Activated T-cell treated with anti-CD3 and anti-CD28 coated beads, Interleukin-2, amount 50 U/mL, for 48 hours (primary cell): ENCODE data around the gene SBNO2.
"Not testable (repeated sequence)": the region's sequence is repeated elsewhere in the genome, so short reads cannot be mapped to it uniquely, and the experiment has no call there.

Experiments used
- DNase-seq, 2 experiments: peaks; one replicate each; pipeline ENCODE4 v3.0.0-alpha.2; 2020

SBNO2 gene

DNA sequence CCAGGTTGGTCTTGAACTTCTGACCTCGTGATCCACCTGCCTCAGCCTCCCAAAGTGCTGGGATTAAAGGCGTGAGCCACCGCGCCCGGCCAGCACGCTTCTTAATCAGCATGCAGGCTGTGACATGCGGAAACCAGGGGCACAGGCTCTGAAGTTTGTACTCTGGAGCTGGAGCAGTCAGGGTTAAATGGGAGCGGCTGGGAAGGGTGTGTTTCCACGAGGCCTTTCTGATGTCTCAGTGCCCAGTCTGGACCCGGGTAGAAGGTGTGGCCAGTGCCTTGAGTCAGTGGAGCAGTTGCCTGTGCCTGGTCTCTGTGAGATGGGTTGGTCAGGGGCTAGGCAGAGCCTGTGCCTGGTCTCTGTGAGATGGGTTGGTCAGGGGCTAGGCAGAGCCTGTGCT is 34.8 kb upstream of the SBNO2 start:
- not testable (repeated sequence) for DNase-seq

DNA sequence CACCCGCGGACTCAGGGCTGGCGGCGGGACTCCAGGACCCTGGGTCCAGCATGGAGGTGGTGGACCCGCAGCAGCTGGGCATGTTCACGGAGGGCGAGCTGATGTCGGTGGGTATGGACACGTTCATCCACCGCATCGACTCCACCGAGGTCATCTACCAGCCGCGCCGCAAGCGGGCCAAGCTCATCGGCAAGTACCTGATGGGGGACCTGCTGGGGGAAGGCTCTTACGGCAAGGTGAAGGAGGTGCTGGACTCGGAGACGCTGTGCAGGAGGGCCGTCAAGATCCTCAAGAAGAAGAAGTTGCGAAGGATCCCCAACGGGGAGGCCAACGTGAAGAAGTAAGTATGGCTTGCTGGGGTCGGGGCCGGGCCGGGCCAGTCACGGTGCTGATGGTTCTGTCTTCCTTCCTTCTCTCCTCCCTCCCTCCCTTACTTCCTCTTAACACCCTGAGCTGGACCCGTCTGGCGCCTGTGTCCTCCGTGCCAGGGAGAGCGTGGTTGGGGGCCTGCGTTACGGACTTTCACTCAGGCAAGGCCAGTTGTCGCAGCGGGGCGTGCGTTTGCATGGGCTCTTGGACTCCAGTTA is 32.9 kb upstream of the SBNO2 start:
- peak; percentile 62 for DNase-seq

DNA sequence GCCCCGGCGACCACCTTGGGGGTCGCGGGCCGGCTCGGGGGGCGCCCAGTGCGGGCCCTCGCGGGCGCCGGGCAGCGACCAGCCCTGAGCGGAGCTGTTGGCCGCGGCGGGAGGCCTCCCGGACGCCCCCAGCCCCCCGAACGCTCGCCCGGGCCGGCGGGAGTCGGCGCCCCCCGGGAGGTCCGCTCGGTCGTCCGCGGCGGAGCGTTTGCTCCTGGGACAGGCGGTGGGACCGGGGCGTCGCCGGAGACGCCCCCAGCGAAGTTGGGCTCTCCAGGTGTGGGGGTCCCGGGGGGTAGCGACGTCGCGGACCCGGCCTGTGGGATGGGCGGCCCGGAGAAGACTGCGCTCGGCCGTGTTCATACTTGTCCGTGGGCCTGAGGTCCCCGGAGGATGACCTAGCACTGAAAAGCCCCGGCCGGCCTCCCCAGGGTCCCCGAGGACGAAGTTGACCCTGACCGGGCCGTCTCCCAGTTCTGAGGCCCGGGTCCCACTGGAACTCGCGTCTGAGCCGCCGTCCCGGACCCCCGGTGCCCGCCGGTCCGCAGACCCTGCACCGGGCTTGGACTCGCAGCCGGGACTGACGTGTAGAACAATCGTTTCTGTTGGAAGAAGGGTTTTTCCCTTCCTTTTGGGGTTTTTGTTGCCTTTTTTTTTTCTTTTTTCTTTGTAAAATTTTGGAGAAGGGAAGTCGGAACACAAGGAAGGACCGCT is 32.2 kb upstream of the SBNO2 start:
- peak in 1 of 2 experiments; percentile 49 for DNase-seq

DNA sequence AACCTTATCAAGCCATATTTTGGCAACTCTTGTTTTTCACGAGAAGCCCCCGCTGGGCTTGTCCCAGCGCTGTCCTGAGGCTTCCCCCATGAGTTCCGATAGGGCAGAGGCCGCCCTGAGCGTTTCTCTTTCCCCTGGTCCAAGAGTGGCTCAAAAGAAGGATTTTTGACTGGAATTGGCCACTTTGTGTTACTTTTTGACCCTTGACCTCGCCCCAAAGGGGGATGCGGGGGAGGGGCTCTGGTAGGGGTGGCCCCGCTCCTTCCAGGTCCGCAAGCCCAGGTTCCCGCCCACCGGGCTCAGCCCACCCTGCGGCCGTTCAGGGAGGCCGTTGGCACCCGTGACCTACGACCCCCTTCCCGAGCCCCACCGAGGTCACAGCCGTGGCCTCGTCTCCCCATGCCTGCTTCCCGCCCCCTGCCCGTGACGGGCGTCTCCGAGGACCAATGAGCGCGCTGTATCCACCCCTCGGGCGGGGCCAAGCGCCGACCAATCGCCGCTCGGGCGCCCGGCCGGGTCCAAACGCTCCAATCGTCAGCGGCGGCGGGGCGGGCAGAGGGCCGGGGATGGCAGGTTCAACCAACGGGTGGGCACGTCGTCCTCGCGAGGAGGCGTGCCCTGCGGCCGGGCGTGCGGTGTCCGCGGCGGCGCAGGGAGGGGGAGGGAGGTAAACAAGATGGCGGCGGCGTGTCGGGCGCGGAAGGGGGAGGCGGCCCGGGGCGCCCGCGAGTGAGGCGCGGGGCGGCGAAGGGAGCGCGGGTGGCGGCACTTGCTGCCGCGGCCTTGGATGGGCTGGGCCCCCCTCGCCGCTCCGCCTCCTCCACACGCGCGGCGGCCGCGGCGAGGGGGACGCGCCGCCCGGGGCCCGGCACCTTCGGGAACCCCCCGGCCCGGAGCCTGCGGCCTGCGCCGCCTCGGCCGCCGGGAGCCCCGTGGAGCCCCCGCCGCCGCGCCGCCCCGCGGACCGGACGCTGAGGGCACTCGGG is 31.3 kb upstream of the SBNO2 start, which contains the start of gene STK11:
Gene STK11, plus strand, starts transcription at position 665 of the 986 bp plus-strand sequence. CDS start 1,136 bp downstream, outside the sequence.
- peak; percentile 100 for DNase-seq

DNA sequence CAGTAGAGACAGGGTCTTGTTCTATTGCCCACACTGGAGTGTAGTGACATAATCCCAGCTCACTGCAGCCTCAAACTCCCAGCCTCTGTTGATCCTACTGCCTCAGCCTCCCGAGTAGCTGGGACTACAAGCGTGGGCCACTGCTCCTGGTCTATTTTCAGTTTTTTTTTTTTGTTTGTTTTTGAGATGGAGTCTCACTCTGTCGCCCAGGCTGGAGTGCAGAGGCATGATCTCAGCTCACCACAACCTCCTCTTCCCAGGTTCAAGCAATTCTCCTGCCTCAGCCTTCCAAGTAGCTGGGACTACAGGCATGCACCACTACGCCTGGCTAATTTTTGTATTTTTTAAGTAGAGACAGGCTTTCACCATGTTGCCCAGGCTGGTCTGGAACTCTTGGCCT is 26.5 kb upstream of the SBNO2 start:
- not testable (repeated sequence) for DNase-seq

DNA sequence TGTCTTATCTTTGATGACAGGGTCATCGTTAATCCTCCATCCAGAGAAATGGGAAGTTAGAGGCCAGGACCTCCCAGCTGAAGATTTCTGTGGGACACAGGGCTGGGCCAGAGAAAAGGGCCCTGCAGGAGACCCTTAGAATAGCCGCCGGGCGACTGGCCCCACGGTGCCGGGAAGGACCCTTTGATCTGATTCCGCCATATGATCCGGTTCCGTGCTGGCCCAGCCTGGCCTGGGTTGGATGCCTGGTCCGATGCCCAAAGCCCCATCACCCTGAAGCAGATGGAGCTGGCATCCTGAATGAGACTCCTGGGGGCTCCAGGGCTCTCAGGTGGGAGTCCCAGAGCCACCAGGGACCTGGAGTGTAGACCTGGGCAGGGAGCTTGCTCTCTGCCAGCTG is 25.5 kb upstream of the SBNO2 start:
- DNase-seq, result no peak

DNA sequence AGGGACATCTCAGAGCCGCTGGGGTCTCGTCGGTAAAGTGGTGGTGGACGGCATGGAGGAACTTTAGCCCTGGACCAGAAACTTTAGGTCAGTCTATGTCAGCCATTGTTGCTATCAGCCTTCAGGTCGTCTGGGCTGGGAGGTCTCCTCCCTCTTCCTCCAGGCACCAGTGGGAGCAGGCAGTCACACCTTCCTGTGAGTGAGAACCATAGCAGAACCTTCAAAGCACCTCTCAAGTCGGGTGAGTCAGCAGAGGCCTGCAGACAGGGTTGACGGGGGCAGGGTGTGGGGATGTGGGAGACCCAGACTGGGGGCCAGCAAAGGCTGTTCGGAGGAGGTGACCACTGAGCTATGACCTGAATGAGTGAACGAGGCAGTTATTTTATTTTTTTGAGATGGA is 15.4 kb upstream of the SBNO2 start:
- peak; percentile 73 to 77 for DNase-seq

DNA sequence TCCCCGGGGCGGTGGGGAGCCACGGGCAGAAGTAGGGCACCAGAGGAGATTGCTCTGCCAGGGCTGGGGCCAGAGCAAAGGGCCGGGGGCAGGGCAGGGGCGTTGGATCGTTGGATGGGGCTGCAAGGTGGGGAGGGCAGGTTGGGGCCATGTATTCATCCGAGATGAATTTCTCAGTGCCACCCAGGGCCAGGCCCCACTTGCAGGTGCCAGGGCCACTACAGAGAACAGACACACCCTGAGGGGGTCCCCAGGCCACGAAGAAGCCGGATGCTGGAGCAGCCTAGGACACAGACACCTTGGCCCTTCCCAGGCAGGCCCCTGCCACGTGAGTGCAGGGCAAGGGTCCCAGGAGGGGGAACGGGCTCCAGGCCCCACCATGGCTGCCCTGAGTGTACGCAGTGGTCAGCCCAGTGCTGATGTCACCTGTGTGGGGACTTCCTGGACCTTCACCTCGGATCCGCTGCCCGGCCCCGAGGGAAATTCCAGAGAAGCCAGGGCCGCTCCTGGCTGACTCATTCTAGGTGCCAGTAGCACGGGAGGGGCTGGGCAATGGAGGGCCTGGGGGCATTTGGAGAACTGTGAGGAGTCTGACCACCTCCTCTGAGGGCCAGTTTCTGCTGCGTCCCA is 9.6 kb upstream of the SBNO2 start:
- no peak for DNase-seq

DNA sequence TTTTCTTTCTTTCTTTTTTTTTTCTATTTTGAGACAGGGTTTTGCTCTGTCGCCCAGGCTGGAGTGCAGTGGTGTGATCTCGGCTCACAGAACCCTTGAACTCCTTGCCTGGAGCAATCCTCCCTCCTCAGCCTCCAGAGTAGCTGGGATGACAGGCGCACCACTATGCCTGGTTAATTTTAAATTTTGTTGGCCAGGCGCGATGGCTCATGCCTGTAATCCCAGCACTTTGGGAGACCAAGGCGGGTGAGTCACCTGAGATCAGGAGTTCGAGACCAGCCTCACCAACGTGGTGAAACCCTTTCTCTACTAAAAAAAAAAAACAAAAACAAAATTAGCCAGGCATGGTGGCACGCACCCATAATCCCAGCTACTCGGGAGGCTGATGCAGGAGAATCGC is 8.7 kb upstream of the SBNO2 start:
- DNase-seq, result no peak

DNA sequence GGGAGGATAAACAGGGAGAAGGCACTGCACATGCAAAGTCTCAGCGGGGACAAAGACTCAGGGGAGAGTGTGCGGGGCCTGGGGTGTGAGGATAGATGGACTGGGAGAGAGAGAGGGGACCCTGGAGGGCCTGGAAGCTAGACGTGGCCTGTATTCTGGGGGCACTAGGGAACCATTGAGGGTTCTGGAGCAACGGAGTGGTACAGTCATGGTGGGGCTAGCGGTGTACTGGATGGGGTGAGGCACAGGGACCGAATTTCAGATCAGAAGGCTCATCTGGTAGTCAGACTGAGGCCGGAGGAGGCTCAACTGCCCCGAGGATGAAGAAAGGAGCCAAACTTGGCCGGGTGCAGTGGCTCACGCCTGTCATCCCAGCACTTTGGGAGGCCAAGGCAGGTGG is 8.0 kb upstream of the SBNO2 start:
- DNase-seq, result no peak

DNA sequence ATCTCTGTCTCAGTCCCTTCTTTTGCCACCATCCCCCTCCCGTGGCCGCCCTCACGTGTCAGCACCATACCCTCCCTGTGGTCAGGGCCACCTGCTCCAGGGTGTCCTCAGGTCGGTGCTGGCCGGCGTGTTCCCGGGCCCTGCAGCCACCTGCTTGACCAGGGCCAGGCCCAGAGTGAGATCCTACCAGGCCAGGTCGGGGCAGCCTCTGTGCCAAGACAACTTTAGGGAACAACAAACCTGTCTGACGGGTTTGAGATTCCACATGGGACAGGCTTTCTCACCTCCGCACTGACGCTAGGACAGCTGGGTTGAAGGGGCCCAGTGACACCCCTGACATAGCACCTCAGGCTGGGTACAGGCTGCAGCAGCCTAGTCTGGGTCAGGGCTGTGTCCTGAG is 7.5 kb upstream of the SBNO2 start:
- DNase-seq, result no peak

DNA sequence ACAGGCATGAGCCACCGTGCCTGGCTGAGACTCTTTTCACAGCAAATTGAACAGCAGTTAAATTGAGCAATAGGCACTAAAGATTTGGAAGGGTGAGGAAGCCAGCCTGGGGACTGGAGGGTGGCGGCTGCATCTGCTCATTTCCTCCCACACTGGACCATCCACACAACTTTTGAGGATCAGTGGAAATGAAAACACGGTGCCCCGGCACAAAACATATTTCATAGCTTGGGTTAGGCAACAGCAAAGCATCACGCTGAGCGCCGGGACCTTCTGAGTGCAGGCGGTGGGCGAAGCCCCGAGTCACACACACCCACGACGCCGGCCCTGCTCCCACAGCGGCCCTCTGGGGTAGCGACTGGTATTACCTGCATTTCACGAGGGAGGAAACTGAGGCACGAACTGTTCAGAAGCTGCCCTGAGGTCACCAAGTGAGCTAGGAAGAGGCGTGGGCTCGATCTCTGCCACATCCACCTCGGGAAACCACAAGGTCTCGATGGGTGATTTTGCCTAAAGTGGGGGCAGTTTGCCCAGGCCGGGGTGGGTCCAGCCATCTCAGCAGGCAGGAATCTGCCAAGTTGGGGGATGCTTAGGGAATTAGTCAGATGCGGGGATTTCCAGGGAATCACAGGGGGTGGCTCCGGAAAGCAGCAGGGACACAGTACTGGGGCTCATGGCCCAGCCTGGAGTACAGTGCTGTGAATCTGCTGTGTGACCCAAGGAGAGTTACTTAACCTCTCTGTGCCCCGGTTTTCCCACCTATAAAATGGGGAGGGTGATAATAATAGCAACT is 3.5 kb upstream of the SBNO2 start:
- no peak for DNase-seq

DNA sequence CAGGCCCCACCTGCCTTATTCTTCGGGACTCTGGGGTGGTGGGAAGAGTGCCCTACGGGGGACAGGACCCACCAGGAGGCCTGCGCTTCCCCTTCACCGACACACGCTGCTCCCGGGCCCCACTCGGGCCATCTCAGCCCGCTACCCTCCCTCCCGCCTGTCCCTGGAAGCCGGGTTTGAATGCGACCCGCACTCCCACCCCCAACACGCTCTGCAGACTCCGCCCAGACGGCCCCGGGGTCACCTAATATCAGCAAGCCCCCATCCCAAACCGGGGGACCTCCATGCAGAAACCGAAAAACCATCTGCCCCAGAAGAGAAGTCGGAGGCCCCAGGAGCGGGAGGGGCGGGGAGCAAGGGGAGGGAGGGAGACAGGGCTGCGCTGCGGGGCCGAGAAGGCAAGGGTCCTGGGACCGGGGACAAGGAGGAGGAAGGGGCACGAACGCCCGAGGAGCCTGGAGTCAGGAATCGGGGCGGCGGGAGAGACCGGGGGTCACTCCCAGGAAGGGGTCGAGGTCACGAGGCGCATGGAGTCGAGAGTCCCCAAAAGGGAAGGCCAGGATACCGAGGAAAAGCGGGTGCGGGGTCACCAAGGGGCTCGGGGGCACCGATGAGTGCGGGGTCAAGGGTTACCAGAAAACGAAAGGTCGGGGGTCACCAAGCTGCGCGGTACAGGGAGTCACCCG is 766 bp downstream of the SBNO2 start:
- peak; percentile 46 to 48 for DNase-seq

DNA sequence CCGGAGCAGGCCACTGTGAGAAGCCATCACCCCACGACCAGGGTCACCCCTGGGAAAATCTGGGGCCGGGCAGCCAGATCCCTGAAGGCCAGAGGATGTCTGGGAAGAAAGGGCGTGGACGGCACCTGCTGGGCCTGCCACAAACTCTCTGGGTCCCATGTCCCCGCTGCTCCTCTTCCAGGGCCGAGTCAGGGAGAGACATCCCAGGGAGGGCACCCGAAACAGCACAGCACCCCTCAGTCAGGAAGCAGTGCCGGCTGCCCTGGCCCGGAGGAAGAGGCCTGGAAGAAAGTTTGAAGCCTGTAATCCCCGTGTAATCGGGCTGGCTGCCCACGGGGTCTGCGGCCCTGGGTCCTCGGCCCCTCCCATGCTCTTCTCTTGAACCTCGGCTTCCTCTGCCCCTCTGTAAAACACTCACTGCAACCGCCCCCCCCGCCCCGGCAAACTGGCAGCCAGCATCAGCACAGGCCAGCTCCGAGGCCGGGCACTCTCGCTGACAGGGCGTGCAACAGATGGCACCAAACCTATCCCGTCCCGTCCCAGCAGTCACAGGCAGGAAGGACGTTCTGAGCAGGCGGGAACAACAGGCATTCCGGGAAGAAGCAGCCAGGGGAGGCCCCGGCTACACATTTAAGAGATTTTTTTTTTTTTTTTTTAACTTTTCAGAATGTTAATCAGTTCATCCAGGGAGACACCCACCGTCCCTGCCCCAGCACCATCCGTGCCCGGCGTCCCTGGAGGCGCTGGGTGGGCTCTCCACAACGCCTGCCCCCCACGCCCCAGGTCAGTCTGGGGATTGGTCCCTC is 1.5 kb downstream of the SBNO2 start:
- no peak for DNase-seq

DNA sequence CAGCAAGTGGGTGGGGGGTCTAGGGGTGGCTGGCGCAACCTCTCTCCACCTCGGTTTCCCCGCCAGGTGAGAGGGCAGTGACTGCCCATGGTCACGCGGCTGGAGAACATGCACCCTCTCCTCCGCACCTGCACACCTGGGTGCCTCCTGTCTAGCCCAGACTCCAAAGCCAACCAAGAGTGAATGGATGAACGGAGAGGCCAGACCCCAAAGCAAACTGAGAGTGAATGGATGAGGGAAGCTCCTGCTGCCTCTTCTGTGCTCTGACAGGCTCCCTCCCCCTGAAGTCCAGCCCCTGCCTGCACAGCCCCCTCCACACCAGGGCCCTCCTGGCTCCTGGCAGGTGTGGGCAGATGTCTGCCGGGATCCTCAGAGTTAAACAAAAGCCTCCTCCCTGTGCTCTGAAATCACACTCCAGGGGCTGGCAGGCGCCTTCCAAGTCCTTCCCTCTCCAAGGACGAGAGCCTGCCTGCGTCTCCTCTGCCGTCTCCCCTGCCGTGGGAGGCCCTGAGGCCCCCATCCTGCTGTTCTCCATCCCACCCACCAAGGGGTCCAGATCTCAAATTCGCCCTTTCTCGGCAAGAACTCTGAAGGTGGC is 2.2 kb downstream of the SBNO2 start:
- DNase-seq, result no peak

DNA sequence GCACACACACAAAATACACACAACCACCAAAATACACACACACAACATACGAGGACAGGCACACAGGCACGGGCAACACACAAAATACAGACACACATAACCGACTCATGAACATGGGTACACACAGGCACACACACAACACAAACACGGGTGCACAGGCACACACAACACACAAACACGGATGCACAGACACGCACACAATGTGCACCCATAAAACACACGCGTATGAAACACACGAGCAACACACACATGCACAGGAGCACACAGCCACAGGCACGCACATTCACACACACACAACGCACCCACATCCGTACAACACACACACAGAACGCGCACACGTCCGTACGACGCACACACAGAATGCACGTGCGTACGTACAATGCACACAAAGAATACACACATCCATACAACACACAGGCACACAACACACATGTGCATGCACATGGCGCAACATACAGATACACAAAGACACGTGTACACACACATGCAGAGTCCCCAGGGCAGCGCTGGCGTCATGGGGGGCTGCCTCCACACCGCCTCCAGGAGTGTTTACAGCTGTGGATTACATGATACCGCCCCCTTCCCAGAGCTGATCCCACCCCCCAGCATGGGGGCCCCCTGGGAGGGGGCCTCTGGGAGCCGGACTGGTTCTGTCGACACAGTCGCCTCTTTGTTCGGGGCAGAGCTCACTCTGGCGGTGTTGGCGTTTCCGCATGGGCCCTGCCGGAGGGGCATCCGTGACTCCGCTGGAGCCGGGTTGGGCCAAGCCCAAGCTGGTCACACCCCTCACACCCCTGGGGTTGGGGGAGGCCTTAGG is 2.9 kb downstream of the SBNO2 start:
- no peak for DNase-seq

DNA sequence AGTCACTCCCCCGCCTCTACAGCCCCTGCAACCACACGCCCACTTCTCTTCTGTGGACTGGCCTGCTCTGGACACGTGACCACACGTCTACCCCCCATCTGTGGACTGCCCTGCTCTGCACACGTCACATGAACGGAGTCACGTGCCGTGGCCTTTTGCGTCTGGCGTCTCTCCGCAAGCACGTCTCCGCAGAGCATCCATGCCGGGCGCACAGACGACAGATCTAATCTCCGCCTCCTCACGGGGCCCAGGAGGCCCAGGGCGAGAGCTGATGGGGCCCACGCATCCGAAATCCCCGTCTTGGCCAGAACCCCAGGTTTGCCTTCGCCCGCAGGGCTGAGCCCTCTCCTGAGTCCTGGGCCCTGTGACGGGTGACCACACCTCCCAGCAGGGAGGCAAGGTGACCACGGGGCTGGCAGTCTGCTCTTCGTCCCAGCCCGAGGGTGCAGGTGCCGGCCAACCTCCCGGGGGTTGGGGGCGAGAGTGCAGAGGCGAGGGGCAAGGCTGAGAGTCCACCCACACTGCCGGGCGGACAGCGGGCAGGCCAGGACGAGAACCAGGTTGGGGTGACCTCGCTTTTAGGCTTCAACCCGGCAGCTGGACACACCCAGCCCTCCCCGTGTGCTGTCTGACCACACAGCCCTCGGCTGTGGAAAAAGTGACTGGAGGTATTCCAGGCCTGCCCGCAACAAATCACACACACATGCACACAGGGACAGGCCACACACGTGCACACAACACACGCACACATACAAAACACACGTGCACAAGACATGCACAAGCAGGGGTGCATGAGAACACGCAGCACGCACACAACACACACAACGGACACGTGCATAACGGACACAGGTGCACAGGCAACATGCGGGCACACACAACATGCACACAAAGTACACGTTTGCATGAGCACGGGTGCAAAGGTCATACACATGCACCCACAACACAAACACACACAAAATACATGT is 3.9 kb downstream of the SBNO2 start:
- no peak for DNase-seq

DNA sequence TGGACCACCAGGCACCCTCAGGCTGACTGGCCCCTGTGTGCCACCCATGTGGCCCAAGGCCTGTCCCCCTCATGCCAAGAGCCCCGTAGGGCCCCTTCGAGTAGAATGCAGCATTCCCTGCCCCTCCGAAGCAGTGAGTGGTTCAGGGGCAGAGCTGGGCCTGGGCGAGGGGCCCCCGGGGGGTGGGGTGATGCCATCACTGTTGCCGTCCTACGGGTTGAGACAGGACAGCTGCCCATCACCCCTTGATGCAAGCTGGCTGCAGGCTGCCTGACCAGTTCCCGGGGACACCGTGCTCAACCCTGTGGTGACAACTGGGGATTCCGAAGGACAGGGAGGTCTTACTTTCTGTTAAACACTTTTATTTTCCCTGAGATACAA is 4.7 kb downstream of the SBNO2 start:
- no peak for DNase-seq
